WTC11 (cell line): ENCODE measurements around the gene RBM39. TPM values are rescaled to one million over a fixed set of nuclear protein-coding genes. Genes with fewer than 3 reads are reported as not detected.
A peak's percentile ranks its signal among the peaks of the same experiment; 100 is the strongest.

Source experiments
- ATAC-seq: fragments of 200-7000 bp; cut with Tn5 transposase; 2 replicates; pipeline ENCODE4 v1.10.0; 2021; ENCODE audit warnings: mild to moderate bottlenecking, moderate library complexity
- CTCF ChIA-PET: fragments of 300-600 bp; sonication (Branson Sonifier 250); formaldehyde crosslinking; loops from one replicate; lab custom pipeline; 2021; ENCODE audit warnings: antibody characterized with exemption; lab: Charles Lee
- POLR2A ChIA-PET: fragments of 350-600 bp; sonication (Branson Sonifier 250); formaldehyde crosslinking; loops from one replicate; lab custom pipeline; 2021; ENCODE audit warnings: antibody characterized with exemption; lab: Charles Lee
- DNase-seq: peaks from one replicate; pipeline ENCODE4 v3.0.0; 2021; ENCODE audit warnings: low spot score
- H3K27ac Mint-ChIP-seq: 2 replicates; pipeline ENCODE4 v1.8.0; 2021; ENCODE audit warnings: mixed read lengths
- H3K27me3 Mint-ChIP-seq: 2 replicates; pipeline ENCODE4 v1.8.0; 2021; ENCODE audit warnings: low read depth, mild to moderate bottlenecking, moderate library complexity, mixed read lengths
- H3K36me3 Mint-ChIP-seq: 2 replicates; pipeline ENCODE4 v1.8.0; 2021; ENCODE audit warnings: mixed read lengths
- H3K4me1 Mint-ChIP-seq: 2 replicates; pipeline ENCODE4 v1.8.0; 2022; ENCODE audit warnings: mixed read lengths
- H3K4me3 Mint-ChIP-seq: 2 replicates; pipeline ENCODE4 v1.8.0; 2021; ENCODE audit warnings: mild to moderate bottlenecking, moderate library complexity, mixed read lengths
- H3K9me3 Mint-ChIP-seq: 2 replicates; pipeline ENCODE4 v1.8.0; 2021; ENCODE audit warnings: mixed read lengths
- ATF6 ChIP-seq: sonication (generic); formaldehyde crosslinking; IDR thresholded peaks from 2 replicates; pipeline ENCODE4 v1.8.1; 2023; ENCODE audit warnings: mild to moderate bottlenecking, missing genetic modification reagents
- CREM ChIP-seq: sonication (generic); formaldehyde crosslinking; IDR thresholded peaks from 2 replicates; pipeline ENCODE4 v1.8.1; 2022; ENCODE audit warnings: mild to moderate bottlenecking, missing genetic modification reagents, moderate library complexity
- FOXJ3 ChIP-seq: sonication (generic); formaldehyde crosslinking; IDR thresholded peaks from 2 replicates; pipeline ENCODE4 v1.9.0; 2021; ENCODE audit warnings: missing genetic modification reagents, mild to moderate bottlenecking, borderline replicate concordance
- GABPB1 ChIP-seq: sonication (generic); formaldehyde crosslinking; IDR thresholded peaks from 2 replicates; pipeline ENCODE4 v1.8.1; 2023; ENCODE audit warnings: mild to moderate bottlenecking, missing genetic modification reagents
- IRF2 ChIP-seq: sonication (generic); formaldehyde crosslinking; IDR thresholded peaks from 2 replicates; pipeline ENCODE4 v1.8.0; 2022; ENCODE audit warnings: low read depth, missing genetic modification reagents, borderline replicate concordance
- NFATC4 ChIP-seq: fragments of 250-450 bp; sonication (Bioruptor Pico); IDR thresholded peaks from 2 replicates; pipeline ENCODE4 v1.9.0; 2021; ENCODE audit warnings: mild to moderate bottlenecking
- NFE2L1 ChIP-seq: sonication (generic); formaldehyde crosslinking; IDR thresholded peaks from 2 replicates; pipeline ENCODE4 v1.8.1; 2023; ENCODE audit warnings: missing genetic modification reagents
- PRDM15 ChIP-seq: sonication (generic); formaldehyde crosslinking; IDR thresholded peaks from 2 replicates; pipeline ENCODE4 v1.8.0; 2022; ENCODE audit warnings: missing genetic modification reagents
- USF2 ChIP-seq: sonication (generic); formaldehyde crosslinking; IDR thresholded peaks from 2 replicates; pipeline ENCODE4 v1.8.1; 2023; ENCODE audit warnings: mild to moderate bottlenecking, missing genetic modification reagents, moderate library complexity
- ZNF121 ChIP-seq: sonication (generic); formaldehyde crosslinking; IDR thresholded peaks from 2 replicates; pipeline ENCODE4 v1.8.0; 2023; ENCODE audit warnings: missing genetic modification reagents
- ZNF416 ChIP-seq: fragments of 250-450 bp; sonication (Bioruptor Pico); IDR thresholded peaks from 2 replicates; pipeline ENCODE4 v1.9.0; 2021; ENCODE audit warnings: mild to moderate bottlenecking, inconsistent platforms
- total RNA-seq: library from RNA; stranded (reverse); gene quantifications from 3 replicates; pipeline ENCODE4 v1.2.3, GENCODE V29; 2021
- TF ChIP-seq, protein P1 (sequence below): fragments of 250-450 bp; sonication (Bioruptor Pico); IDR thresholded peaks from 2 replicates; pipeline ENCODE4 v1.9.0; 2021; ENCODE audit warnings: mild to moderate bottlenecking
- TF ChIP-seq, protein P2 (sequence below): fragments of 250-450 bp; sonication (Bioruptor Pico); IDR thresholded peaks from 2 replicates; pipeline ENCODE4 v1.8.0; 2021; ENCODE audit warnings: mild to moderate bottlenecking

RBM39 gene
- total RNA-seq, 1 experiment from 2014 or later = 231 TPM

DNA sequence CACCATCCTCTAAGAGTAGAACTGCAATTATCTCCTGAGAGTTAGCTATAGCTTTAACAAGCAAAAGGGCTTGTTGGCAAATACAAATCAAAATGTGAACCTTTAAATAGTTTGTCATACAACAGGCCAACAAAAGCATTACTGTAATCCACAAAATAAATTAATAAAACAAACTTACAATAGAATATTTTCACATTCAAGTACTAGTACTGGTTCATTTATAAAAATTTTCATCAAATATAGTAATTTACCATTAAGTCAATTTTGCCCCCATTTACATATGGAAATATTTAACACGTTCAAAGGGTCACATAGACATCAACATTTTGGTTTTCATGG, 9.4 kb downstream of the RBM39 start:
- ATAC-seq = no peak
- Mint-ChIP-seq H3K36me3 (peaks cover 85% of the 10 kb centered on the region), H3K27ac (no peak overlapping the region), H3K4me3 (no peak overlapping the region), H3K4me1 (peaks cover 5% of the 10 kb centered on the region), H3K27me3 (no peaks in the 10 kb centered on the region), H3K9me3 (no peaks in the 10 kb centered on the region)
- POLR2A ChIA-PET = interaction anchor here (0.6 kb wide), 2 partner anchors 19 to 1609 kb away, joined by 5 to 6 read pairs; no protein-coding TSS in a partner anchor
- CTCF ChIA-PET = no interaction called here
- DNase-seq = no peak
- TF ChIP-seq PRDM15 (CRISPR knock-in tag) (no peak), GABPB1 (CRISPR knock-in tag) (no peak), NFE2L1 (CRISPR knock-in tag) (no peak), ATF6 (CRISPR knock-in tag) (no peak), IRF2 (CRISPR knock-in tag) (no peak)
- TF ChIP-seq, protein P1, sequence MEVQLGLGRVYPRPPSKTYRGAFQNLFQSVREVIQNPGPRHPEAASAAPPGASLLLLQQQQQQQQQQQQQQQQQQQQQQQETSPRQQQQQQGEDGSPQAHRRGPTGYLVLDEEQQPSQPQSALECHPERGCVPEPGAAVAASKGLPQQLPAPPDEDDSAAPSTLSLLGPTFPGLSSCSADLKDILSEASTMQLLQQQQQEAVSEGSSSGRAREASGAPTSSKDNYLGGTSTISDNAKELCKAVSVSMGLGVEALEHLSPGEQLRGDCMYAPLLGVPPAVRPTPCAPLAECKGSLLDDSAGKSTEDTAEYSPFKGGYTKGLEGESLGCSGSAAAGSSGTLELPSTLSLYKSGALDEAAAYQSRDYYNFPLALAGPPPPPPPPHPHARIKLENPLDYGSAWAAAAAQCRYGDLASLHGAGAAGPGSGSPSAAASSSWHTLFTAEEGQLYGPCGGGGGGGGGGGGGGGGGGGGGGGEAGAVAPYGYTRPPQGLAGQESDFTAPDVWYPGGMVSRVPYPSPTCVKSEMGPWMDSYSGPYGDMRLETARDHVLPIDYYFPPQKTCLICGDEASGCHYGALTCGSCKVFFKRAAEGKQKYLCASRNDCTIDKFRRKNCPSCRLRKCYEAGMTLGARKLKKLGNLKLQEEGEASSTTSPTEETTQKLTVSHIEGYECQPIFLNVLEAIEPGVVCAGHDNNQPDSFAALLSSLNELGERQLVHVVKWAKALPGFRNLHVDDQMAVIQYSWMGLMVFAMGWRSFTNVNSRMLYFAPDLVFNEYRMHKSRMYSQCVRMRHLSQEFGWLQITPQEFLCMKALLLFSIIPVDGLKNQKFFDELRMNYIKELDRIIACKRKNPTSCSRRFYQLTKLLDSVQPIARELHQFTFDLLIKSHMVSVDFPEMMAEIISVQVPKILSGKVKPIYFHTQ = no peak

DNA sequence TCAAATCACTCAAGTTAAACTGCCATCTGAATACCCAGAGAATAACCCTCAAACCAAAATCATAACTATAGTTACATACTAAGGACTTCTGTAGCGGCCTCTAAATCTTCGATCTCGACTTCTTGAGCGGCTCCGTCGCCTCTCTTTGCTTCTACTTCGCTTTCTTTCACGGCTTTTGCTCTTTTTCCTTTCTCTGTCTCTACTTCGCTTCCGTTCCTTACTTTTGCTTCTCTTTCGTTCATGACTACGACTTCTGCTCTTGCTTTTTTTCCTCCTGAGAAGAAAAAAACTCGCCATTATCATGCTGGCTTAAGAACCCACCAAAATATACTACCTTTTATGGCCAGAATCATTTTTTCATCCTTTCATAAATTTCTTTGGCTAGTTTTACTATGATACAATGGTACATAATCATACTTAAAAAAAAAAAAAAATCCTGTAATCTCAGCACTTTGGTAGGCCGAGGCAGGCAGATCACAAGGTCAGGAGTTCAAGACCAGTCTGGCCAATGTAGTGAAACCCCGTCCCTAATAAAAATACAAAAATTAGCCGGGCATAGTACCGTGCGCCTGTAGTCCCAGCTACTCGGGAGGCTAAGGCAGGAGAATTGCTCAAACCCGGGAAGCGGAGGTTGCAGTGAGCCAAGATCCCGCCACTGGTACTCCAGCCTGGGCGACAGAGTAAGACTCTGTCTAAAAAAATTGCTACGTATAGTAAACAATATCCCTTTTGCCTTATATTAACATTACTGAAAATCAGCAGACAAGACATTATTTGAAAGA, 10.0 kb downstream of the RBM39 start:
- ChIA-PET CTCF (no interaction called here), POLR2A (interaction anchor here (0.6 kb wide), 1 partner anchor 19 kb away, joined by 5 read pairs; no protein-coding TSS in a partner anchor)
- Mint-ChIP-seq H3K27me3 (no peaks in the 10 kb centered on the region), H3K9me3 (no peaks in the 10 kb centered on the region), H3K4me3 (no peak overlapping the region), H3K27ac (no peak overlapping the region; the same call in 1 of the 2 replicates), H3K4me1 (peaks cover 5% of the 10 kb centered on the region), H3K36me3 (peaks cover 80% of the 10 kb centered on the region)
- no peak for TF ChIP-seq ZNF416
- no peak for ATAC-seq
- DNase-seq = no peak

GRCh38 chr20:35731469-35731788, 10.6 kb downstream of the RBM39 start:
- ATAC-seq = no peak
- no peaks in the 10 kb centered on the region for H3K27me3 Mint-ChIP-seq
- H3K4me3 Mint-ChIP-seq = no peak overlapping the region
- TF ChIP-seq FOXJ3 (CRISPR knock-in tag) = no peak
- TF ChIP-seq, protein P2, sequence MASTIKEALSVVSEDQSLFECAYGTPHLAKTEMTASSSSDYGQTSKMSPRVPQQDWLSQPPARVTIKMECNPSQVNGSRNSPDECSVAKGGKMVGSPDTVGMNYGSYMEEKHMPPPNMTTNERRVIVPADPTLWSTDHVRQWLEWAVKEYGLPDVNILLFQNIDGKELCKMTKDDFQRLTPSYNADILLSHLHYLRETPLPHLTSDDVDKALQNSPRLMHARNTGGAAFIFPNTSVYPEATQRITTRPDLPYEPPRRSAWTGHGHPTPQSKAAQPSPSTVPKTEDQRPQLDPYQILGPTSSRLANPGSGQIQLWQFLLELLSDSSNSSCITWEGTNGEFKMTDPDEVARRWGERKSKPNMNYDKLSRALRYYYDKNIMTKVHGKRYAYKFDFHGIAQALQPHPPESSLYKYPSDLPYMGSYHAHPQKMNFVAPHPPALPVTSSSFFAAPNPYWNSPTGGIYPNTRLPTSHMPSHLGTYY (CRISPR knock-in tag) = peak; percentile 79; the same call in 1 of the 2 replicates
- TF ChIP-seq CREM = no peak
- TF ChIP-seq USF2 (CRISPR knock-in tag) = no peak
- no peak for TF ChIP-seq ZNF121 (CRISPR knock-in tag)
- TF ChIP-seq NFATC4 (CRISPR knock-in tag) = 0 out of 2 replicates have a peak, but pooled peaks have one; percentile 70
- TF ChIP-seq, all 79 proteins: peak for 2
- no peak for DNase-seq
- peaks cover 5% of the 10 kb centered on the region for H3K4me1 Mint-ChIP-seq
- POLR2A ChIA-PET = no interaction called here
- H3K36me3 Mint-ChIP-seq = peaks cover 81% of the 10 kb centered on the region
- CTCF ChIA-PET = no interaction called here
- no peak overlapping the region for H3K27ac Mint-ChIP-seq
- no peaks in the 10 kb centered on the region for H3K9me3 Mint-ChIP-seq
